PFSK-1 (cell line): ENCODE data around the gene POU2AF3.

Source experiments
- SIN3A ChIP-seq: IDR thresholded peaks from 2 replicates; pipeline ENCODE4 v1.6.1; 2012; ENCODE audit warnings: mild to moderate bottlenecking, low read length, moderate library complexity, borderline replicate concordance; ENCODE audit not compliant: insufficient read depth
- TF ChIP-seq, protein P1 (sequence below), 2 experiments: IDR thresholded peaks; 2 replicates each; pipeline versions ENCODE4 v1.6.1 to v1.8.0; 2011 to 2012; ENCODE audit warnings: low read depth in 2 of 2, low read length in 2 of 2, control low read depth in 1 of 2, inconsistent platforms in 1 of 2, mild to moderate bottlenecking in 1 of 2, moderate library complexity in 1 of 2; ENCODE audit not compliant: insufficient read depth in 1 of 2

DNA sequence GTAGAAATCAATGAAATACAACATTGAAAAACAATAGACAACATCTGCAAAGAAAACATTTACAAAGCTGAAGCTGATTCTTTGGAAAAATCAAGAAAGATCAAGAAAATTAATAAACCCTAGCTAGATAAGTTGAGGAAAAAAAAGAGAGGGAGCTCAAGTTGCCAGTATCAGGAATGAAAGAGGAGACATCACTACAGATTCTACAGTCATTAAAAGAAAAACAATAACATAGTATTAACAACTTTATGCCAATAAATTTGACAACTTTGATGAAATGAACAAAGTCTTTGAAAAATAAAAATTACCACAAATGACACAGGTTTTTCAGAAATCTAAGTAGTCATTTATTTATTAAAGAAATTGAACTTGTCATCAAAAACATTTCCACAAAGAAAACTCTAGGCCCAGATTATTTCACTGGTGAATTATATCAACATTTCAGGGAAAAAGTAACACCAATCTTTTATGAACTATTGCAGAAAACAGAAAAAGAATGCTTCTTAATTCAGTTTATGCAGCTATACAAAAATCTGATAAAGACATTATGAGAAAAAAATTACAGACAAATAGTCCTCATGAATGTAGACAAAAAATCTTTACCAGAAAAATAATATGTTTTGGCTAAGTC lies 41.5 kb downstream of the POU2AF3 start:
- TF ChIP-seq, protein P1, sequence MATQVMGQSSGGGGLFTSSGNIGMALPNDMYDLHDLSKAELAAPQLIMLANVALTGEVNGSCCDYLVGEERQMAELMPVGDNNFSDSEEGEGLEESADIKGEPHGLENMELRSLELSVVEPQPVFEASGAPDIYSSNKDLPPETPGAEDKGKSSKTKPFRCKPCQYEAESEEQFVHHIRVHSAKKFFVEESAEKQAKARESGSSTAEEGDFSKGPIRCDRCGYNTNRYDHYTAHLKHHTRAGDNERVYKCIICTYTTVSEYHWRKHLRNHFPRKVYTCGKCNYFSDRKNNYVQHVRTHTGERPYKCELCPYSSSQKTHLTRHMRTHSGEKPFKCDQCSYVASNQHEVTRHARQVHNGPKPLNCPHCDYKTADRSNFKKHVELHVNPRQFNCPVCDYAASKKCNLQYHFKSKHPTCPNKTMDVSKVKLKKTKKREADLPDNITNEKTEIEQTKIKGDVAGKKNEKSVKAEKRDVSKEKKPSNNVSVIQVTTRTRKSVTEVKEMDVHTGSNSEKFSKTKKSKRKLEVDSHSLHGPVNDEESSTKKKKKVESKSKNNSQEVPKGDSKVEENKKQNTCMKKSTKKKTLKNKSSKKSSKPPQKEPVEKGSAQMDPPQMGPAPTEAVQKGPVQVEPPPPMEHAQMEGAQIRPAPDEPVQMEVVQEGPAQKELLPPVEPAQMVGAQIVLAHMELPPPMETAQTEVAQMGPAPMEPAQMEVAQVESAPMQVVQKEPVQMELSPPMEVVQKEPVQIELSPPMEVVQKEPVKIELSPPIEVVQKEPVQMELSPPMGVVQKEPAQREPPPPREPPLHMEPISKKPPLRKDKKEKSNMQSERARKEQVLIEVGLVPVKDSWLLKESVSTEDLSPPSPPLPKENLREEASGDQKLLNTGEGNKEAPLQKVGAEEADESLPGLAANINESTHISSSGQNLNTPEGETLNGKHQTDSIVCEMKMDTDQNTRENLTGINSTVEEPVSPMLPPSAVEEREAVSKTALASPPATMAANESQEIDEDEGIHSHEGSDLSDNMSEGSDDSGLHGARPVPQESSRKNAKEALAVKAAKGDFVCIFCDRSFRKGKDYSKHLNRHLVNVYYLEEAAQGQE (IDR thresholded peaks at IDR 0.05; ENCODE audit: insufficient read depth in 1 of 2, low read depth in 2 of 2, low read length in 2 of 2), result no peak
- TF ChIP-seq SIN3A, result no peak
